Coronary artery (tissue), 2 donors: ENCODE measurements around the gene DMWD.

Source experiments
- DNase-seq: peaks from one replicate; pipeline ENCODE4 v3.0.0-alpha.2; 2017; ENCODE audit warnings: low spot score
- H3K27ac ChIP-seq, 2 donors: fragments of 200-600 bp; sonication (generic); one replicate each; pipeline ENCODE4 v1.5.1; 2016 to 2019
- H3K4me3 ChIP-seq: fragments of 200-600 bp; sonication (generic); 2 replicates; pipeline ENCODE4 v1.5.1; 2016; ENCODE audit warnings: mild to moderate bottlenecking, moderate library complexity
- CTCF ChIP-seq: fragments of 200-600 bp; sonication (generic); IDR thresholded peaks from one replicate; pipeline ENCODE4 v1.5.1; 2019; ENCODE audit warnings: antibody characterized with exemption

DMWD gene

DNA sequence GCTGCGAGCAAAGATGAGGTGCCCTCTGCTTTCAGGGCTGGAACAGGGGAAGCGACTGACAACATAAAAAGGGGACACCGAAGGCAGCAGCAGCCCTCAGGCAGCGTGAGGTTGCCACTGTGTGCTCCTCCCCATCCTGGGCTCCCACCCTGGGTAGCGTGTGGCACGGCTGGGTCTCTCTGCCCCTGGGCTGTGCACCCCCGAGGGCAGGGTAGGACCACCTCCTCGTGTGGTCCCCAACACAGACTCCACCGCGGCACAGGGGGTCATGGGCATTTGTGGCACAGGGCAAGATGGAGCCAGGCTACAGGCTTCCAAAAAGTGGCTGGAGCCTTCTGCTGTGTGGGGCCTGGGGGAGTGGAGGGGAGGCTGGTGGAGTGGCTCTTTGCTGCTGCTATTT lies 28.9 kb upstream of the DMWD start:
- no peak overlapping the region for H3K27ac ChIP-seq
- no peak for DNase-seq
- no peak for TF ChIP-seq CTCF

DNA sequence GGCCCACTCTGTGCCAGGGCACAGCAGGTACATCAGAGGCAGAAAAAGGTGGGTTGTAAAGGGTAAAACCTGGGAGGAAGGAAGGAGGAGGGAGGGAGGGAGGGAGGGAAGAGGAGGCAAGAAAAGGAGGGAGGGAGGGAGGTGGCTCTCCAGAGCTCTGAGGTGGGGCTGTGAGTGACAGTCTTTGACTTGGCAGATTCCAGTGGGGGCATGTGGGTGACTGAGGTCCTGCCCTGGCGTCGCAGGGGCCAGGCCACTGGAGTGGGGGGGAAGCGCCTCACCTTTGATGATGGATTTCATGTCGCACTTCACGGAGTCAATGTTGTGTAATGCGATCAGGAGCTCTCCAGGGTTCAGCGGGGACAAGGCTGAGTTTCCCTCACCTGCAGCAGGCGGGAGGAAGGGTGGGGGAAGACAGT lies 28.5 kb upstream of the DMWD start:
- Histone ChIP-seq H3K4me3 (no peak overlapping the region), H3K27ac (no peak overlapping the region)
- no peak for TF ChIP-seq CTCF
- DNase-seq = no peak

More for the DNA sequence above, 28.9 kb upstream of the DMWD start:
- no peak overlapping the region for H3K4me3 ChIP-seq

DNA sequence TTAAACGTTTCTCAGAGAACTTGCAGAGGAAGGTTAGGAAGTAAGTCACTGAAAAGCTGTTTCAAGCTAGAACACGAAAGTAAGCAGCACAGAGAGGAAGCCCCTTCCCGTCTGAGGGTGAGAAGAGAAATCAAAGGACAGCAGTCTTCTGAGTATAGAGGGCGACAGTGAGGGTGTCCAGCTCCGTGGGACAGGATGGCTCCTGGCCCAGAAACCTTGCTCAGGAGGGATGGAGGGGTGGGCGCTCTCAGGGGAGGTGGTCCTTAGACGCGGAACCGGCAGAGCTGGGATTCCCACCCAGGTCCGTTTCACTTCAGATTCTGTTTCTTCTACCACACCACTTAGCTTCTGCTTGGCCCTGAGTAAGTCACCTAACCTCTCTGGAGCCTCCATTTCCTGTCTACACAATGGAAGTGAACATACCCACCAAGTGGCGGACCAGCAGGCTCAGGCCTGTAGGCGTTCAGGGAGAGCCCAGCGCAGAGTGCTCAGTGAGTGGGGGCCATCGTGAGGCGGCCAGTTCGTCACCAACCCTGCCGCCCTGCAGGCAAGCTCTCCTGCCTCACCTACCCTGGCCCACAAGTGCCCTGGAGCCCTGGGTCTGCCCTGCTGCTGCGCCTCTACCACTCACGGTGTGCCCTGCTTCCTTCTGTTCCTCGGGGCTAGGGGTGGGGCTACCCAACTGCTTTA lies 27.9 kb upstream of the DMWD start:
- no peak for DNase-seq
- H3K4me3 ChIP-seq = no peak overlapping the region
- TF ChIP-seq CTCF = no peak
- H3K27ac ChIP-seq = no peak overlapping the region

GRCh38 chr19:45819769-45820168 lies 27.1 kb upstream of the DMWD start:
- DNase-seq = no peak
- TF ChIP-seq CTCF = no peak
- no peak overlapping the region for H3K4me3 ChIP-seq
- no peak overlapping the region for H3K27ac ChIP-seq

GRCh38 chr19:45817725-45818301 lies 25.2 kb upstream of the DMWD start:
- DNase-seq = no peak
- Histone ChIP-seq H3K27ac (no peak overlapping the region), H3K4me3 (no peak overlapping the region)
- no peak for TF ChIP-seq CTCF

DNA sequence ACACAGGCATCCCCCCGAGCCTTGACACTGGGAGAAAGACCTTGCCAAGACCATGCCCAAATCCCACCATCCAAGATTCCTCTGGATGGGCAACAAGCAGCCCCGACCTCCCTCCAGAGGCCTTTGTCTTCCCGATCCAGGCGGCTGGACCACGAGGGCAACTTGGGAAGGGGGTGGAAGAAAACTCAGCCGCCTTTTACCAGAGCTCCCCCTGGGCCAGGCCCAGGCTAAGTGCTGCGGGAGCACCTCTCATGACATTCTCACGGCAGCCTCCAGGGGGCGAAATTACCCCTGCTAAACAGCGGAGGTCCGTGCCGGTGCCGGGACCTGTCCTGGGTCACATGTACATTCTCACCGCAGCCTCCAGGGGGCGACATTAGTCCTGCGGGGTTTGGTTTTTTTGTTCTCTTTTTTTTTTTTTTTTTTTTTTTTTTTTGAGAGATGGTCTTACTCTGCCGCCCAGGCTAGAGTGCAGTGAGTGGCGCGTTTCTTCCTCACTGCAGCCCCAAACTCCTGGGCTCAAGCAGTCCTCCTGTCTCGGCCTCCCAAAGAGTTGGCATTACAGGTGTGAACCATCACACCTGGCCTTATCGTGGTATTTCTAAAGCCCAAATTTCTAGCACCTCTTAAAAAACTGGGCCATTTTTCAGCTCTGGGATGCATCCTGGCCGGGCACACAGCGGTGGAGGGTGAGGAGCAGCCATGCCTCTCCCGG lies 24.5 kb upstream of the DMWD start:
- peak; percentile 89 for TF ChIP-seq CTCF
- Histone ChIP-seq H3K4me3 (no peak overlapping the region), H3K27ac (no peak overlapping the region)
- peak; percentile 92 for DNase-seq
